NCI-H2196 treated with DMSO at 0.1 percent for 48 hours (cell line): ENCODE results near the gene BATF.

Experiments used
- DNase-seq: peaks from one replicate; lab custom pipeline; 2025; ENCODE audit not compliant: unreplicated experiment; lab: John Stamatoyannopoulos, UW

The BATF gene

GRCh38 chr14:75591987-75592575 lies 69.8 kb downstream of the BATF start:
- DNase-seq: no peak

GRCh38 chr14:75595226-75595625 lies 73.0 kb downstream of the BATF start:
- no peak for DNase-seq
